ENCODE data around the gene RPS19BP1. TPM values are rescaled to one million over a fixed set of nuclear protein-coding genes. Genes with fewer than 3 reads are reported as not detected.
A peak's percentile ranks its signal among the peaks of the same experiment; 100 is the strongest.

The RPS19BP1 gene
- polyA plus RNA-seq, 1 of the 3 experiments (the other 2 are of a cell fraction), result 97.2 TPM

DNA sequence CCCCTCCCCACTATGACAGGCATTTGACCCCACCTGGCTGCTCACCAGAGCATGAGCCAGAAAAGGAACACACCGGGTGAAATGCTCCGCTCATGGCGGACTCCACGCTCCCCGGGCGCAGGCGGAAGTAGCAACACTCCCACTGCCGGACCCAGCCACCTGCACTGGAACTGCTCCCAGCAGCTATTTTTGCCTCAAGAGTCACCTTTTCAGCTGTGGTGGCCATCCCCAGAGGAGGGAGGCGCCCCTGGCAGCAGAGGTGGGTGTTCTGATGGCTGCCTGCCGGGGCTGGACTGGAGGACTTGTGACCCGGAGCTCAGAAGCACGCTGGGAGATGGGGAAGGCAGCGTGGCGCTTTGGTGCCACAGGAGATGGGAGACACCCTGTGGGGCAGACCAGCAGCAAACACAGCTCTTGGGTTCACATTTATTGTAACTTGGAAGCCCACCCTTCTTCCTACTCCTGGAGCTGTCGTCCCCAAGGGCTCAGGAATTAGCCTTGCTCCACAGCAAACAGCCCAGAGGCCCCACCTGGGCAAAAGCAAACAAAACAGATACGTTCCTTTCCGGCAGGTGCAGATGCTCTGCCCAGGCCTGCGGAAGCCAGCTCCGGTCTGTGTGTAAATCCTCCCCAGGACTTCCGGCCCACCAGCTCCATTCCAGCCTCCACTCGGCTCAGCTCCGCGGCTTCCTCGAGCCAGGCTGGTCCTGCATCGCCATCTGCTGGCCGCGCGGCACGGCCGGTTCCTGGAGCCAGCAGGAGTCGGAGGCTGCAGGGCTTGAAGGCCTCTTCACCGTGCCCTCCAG is 3.7 kb downstream of the RPS19BP1 start:
- Histone ChIP-seq H3K9me3 (no peaks in the 10 kb centered on the region), H3K27ac (ENCODE audit: low read depth in 2 of 2, low read length in 1 of 2) (peak overlapping the region in 1 of 2 experiments; percentile 22; a peak in 1 of 4 replicates), H3K4me3 (ENCODE audit: low read depth in 2 of 2, low read length in 1 of 2) (peak overlapping the region in 1 of 2 experiments; percentile 37; a peak in 2 of 4 replicates), H3K79me2 (ENCODE audit: insufficient read depth) (peaks cover 25% of the 10 kb centered on the region), H2AFZ (ENCODE audit: low read depth) (no peak overlapping the region), H3K9me2 (no peaks in the 10 kb centered on the region), H3F3A (replicated peaks; ENCODE audit: insufficient read depth) (peaks cover 12% of the 10 kb centered on the region), H3K9ac (no peak overlapping the region), H3K4me1 (ENCODE audit: control insufficient read depth in 1 of 2, insufficient read depth in 2 of 2, low read depth in 1 of 2, low read length in 1 of 2) (peaks cover 4 to 27% of the 10 kb centered on the region in 2 experiments; a peak in 2 of 4 replicates), H3K4me2 (peak overlapping the region; percentile 47; the same call in 1 of the 2 replicates), H4K20me1 (ENCODE audit: insufficient read depth) (peaks cover 37% of the 10 kb centered on the region), H3K36me3 (replicated peaks in 1 of 2; ENCODE audit: control insufficient read depth in 1 of 2, insufficient read depth in 2 of 2, low read length in 1 of 2) (peaks cover 0 to 11% of the 10 kb centered on the region in 2 experiments), H3K27me3 (ENCODE audit: insufficient read depth) (no peaks in the 10 kb centered on the region)
- WGBS (ENCODE audit: low lambda C conversion rate), result 11% methylated on average over 6 of the region's 32 CpGs
- peak; percentile 77 for DNase-seq
- POLR2A ChIA-PET, result interaction anchor here (0.7 to 1.7 kb wide), 6 partner anchors 8 to 209 kb away, joined by 3 to 9 read pairs (median 4); partner anchors contain the start of genes MIEF1 and RPL3
- CTCF ChIA-PET, result interaction anchor here (0.6 to 4.7 kb wide), 32 partner anchors 8 to 511 kb away, joined by 3 to 36 read pairs (median 4); partner anchors contain the start of genes ATF4, MIEF1, SYNGR1 and TAB1
- TF ChIP-seq FOXM1 (IDR thresholded peaks at IDR 0.05; ENCODE audit: low read depth) (no peak), RFX5 (IDR thresholded peaks at IDR 0.05; ENCODE audit: low read length) (peak; percentile 70), MEF2A (IDR thresholded peaks at IDR 0.05; ENCODE audit: borderline replicate concordance, low read depth) (no peak), RAD21 (IDR thresholded peaks at IDR 0.05; ENCODE audit: low read length) (peak; percentile 76), SIN3A (IDR thresholded peaks at IDR 0.05; ENCODE audit: borderline replicate concordance, low read depth, low read length) (peak; percentile 61; the same call in 1 of the 2 replicates), GABPA (IDR thresholded peaks at IDR 0.05; ENCODE audit: low read depth) (no peak; the same call in 1 of the 2 replicates), USF2 (IDR thresholded peaks at IDR 0.05; ENCODE audit: borderline replicate concordance, low read depth, low read length) (no peak), EP300 (IDR thresholded peaks at IDR 0.05; ENCODE audit: borderline replicate concordance in 1 of 2, low read depth in 1 of 2, low read length in 1 of 2) (no peak), POLR2AphosphoS5 (IDR thresholded peaks at IDR 0.05; ENCODE audit: low read depth, low read length) (no peak; the same call in 1 of the 2 replicates), YY1 (IDR thresholded peaks at IDR 0.05; ENCODE audit: low read depth) (0 out of 2 replicates have a peak, but pooled peaks have one; percentile 32), FOSL2 (IDR thresholded peaks at IDR 0.05; ENCODE audit: borderline replicate concordance, low read depth) (no peak), NRF1 (IDR thresholded peaks at IDR 0.05; ENCODE audit: low read depth, low read length) (no peak), TCF12 (IDR thresholded peaks at IDR 0.05) (no peak), MXI1 (IDR thresholded peaks at IDR 0.05; ENCODE audit: low read depth, low read length) (no peak; the same call in 1 of the 2 replicates), EZH2phosphoT487 (IDR thresholded peaks at IDR 0.05; ENCODE audit: borderline replicate concordance, low read depth) (no peak), ELF1 (IDR thresholded peaks at IDR 0.05) (no peak), GATA2 (CRISPR knock-in tag; IDR thresholded peaks at IDR 0.05) (no peak), TAF1 (IDR thresholded peaks at IDR 0.05; ENCODE audit: borderline replicate concordance, low read depth, low read length) (no peak), CTCF (IDR thresholded peaks at IDR 0.05) (peak; percentile 68), RXRA (IDR thresholded peaks at IDR 0.05; ENCODE audit: borderline replicate concordance, low read depth) (no peak), TEAD4 (IDR thresholded peaks at IDR 0.05; ENCODE audit: borderline replicate concordance, insufficient read depth) (no peak), CHD2 (IDR thresholded peaks at IDR 0.05; ENCODE audit: low read length, partially characterized antibody) (peak; percentile 35), NFIC (IDR thresholded peaks at IDR 0.05; ENCODE audit: borderline replicate concordance) (no peak), JUND (IDR thresholded peaks at IDR 0.05) (peak; percentile 84), SMC3 (IDR thresholded peaks at IDR 0.05; ENCODE audit: low read depth, low read length) (peak; percentile 74)
- TF ChIP-seq, protein P1, sequence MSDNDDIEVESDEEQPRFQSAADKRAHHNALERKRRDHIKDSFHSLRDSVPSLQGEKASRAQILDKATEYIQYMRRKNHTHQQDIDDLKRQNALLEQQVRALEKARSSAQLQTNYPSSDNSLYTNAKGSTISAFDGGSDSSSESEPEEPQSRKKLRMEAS (IDR thresholded peaks at IDR 0.05; ENCODE audit: low read depth), result peak; percentile 47; the same call in 1 of the 2 replicates
- TF ChIP-seq, protein P2, sequence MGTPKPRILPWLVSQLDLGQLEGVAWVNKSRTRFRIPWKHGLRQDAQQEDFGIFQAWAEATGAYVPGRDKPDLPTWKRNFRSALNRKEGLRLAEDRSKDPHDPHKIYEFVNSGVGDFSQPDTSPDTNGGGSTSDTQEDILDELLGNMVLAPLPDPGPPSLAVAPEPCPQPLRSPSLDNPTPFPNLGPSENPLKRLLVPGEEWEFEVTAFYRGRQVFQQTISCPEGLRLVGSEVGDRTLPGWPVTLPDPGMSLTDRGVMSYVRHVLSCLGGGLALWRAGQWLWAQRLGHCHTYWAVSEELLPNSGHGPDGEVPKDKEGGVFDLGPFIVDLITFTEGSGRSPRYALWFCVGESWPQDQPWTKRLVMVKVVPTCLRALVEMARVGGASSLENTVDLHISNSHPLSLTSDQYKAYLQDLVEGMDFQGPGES (IDR thresholded peaks at IDR 0.05; ENCODE audit: low read depth, low read length), result no peak
- TF ChIP-seq, protein P3, sequence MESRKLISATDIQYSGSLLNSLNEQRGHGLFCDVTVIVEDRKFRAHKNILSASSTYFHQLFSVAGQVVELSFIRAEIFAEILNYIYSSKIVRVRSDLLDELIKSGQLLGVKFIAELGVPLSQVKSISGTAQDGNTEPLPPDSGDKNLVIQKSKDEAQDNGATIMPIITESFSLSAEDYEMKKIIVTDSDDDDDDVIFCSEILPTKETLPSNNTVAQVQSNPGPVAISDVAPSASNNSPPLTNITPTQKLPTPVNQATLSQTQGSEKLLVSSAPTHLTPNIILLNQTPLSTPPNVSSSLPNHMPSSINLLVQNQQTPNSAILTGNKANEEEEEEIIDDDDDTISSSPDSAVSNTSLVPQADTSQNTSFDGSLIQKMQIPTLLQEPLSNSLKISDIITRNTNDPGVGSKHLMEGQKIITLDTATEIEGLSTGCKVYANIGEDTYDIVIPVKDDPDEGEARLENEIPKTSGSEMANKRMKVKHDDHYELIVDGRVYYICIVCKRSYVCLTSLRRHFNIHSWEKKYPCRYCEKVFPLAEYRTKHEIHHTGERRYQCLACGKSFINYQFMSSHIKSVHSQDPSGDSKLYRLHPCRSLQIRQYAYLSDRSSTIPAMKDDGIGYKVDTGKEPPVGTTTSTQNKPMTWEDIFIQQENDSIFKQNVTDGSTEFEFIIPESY (IDR thresholded peaks at IDR 0.05; ENCODE audit: borderline replicate concordance, low read depth), result no peak

All from SK-N-SH (cell line).